Fibroblast of skin of right biceps (primary cell): ENCODE data around the gene POU2F1.

Experiments used
- DNase-seq: peaks from one replicate; pipeline ENCODE4 v3.0.0-alpha.2; 2013

The POU2F1 gene

DNA sequence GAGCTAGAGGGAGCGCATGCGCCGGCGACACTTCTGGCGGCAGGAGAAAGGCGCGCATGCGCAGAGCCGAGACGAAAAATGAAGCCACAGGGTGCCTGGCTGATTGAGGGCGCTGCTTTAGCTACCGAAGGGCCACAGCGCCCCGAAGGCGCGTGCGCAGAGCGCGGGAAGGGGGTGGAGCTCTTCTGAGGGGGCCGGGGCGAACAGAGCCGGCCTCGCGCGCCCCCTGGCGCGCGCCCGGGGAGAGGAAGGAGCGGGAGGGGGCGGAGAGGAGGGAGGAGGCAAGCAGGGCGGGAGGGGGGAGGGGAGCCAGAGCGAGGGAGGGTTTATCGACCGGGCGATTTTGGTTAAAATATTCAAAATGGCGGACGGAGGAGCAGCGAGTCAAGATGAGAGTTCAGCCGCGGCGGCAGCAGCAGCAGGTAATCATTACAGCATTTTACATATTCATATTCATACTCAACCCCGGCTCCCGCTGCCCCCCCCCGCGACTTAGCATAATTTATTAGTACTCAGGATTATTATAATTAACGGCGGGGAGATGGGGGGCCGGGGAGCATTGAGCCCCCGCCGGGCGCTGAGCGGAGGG is at the start of gene POU2F1:
Gene POU2F1, plus strand, starts transcription at position 350 of the 589 bp plus-strand sequence. Its CDS starts 12 bp downstream, at position 362.
- peak; percentile 97 for DNase-seq

DNA sequence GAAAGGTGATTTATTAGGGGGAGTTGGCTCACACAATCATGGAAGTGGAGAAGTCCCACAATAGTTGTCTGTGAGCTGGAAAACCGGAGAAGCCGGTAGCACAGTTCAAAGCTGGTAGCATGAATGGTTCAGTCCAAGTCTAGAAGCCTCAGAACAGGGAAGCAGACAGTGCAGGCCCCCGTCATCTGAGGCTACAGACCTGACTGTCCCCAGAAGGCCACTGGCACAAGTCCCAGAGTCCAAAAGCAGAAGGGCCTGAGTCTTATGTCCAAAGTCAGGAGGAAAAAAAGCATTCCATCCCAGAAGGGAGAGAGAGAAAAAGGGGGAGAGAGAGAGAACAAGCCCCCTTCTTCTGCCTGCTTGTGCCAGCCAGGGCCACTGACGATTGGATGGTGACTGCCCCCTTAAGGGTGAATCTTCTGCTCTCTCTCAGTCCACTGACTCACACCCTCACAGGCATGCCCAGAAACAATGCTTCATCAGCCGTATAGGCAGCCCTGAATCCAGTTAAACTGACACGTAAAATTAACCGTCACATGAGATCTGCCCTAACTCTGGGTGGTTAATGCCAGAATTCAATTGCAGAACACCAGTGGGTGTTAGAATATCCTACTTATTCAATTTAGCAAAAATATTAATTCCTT is 49.3 kb upstream of the POU2F1 start:
- DNase-seq = peak; percentile 35

DNA sequence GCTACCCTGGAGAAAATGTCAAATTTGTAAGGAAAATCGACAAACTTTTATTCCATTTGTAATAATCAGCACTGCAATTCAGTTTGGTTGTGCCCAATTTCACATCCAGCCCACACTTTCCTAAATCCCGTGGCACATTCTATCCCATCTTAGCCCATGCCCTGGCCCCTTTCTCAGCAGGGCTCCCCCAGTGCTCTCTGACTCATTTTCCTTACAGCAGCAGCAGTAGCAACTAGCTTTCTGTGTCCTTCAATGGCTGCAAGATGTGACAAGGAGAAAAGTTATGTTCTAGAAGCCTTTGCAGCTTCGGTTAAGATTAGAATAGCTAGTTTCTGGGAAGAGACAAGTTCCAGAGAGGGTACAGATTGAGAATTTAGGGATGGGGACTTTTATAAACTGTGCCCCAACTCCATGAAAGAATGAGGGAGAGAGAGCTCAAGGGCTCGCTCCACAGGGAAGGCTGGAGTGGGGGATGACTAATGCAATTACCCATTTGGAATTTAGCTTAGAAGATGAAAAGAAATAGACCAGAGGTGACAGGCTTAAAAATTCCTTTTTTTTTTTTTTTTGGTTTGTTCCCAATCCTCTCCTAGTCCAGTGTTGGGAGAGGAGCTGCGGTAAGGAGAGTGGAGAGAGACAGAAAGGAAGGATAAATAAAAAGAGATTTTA is 47.0 kb upstream of the POU2F1 start:
- DNase-seq = peak; percentile 57

DNA sequence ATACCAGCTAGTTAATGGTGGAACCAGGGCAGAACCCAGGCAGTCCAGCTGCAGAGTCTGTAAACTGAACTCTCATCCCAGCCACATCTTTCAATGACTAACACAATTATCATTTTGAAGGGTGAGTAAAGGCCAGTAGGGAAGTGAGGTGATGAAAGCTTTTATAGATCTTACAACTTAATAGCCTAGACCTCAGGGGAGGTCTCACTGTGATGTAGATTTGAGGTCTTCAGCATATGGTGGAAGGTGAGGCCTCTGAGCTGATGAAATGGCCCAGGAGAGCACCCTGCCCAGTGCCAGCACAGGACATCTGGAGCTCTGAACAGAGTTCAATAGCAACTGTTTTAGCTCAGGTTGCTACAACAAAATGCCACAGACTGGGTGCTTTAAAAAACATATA is 44.8 kb upstream of the POU2F1 start:
- DNase-seq = peak; percentile 40

DNA sequence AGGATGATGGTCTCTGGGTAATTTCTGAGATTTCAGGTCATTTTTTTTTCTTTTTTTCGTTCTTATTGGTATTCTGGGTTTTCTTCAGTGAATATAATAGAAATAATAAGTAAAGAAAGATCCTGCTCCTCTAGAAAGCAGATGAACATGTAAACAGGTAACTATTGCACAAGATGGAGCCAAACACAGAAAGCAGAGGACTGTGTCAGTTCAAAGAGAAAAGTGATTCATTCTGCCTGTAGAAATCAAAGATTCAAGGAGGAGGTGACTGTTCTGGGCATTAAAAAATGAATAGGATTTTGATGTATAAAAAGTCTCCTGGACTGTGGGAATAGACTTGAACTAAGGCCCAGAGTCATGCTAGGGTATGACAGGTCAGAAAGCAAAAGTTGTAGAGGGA is 41.9 kb upstream of the POU2F1 start:
- no peak for DNase-seq

DNA sequence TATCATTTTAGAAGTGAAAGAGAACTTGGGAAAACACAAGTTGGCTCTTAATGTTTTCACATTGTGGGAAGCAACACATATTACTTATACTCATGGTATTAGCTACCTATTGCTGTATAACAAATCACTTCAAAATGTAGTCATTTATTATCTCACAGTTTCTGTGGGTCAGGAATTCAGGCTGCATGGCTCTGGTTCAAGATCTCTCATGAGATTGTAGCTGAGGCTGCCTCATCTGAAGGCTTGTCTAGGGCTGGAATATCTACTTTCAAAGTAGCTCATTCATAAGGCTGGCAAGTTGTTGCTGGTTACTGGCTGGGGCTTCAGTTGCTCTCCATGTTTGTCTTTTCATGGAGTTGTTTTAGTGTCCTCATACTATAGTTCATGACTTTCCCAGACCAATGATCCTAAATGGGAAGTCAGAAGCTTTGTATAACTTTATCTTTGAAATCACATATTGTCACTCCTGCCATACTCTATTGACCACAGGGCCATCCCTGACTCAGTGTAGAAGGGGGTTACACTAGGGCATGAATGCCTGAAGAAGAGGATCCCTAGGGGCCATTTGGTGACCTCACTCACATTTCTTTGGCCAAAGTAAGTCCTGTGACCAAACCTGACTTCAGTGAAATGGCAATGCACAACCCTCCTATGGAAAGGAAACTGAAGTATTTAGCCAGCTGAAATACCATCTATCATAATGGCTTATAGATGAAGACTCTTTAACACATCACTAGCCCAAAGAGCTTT is 37.9 kb upstream of the POU2F1 start:
- no peak for DNase-seq

DNA sequence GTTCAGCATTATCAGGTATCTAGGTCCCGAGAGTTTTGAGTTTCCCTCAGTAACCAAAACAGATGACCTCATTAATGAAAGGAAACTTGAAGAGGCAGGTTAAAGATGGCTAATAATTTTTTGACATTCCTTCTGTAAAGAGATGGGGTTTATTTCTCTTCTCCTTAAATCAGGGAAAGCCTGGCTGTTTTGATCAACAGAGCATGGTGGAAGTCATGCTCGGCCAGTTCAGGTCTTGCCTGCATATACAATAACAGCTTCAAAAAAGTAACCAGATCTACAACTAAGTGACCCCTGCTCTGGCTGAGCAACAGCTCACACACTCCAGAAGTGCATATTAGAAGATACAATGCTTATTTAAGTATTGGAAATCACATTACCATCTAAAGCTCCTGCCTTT is 36.6 kb upstream of the POU2F1 start:
- DNase-seq = no peak

DNA sequence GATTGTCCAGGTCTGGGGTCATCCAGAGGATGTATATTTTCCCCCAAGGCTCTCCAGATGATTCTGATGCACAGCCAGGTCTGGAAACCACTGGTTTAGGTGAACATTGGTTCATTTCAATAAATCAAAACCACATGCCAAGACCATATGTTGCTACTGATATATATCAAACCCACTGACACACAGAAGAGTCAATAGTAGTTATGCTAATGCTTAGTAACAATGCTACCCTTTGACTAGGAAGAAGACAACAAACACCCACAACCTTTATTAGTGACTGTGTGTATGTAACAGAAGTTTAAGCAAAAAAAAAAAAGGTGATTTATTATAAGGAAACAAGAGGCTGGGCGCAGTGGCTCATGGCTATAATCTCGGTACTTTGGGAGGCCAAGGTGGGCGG is 35.6 kb upstream of the POU2F1 start:
- DNase-seq = no peak

DNA sequence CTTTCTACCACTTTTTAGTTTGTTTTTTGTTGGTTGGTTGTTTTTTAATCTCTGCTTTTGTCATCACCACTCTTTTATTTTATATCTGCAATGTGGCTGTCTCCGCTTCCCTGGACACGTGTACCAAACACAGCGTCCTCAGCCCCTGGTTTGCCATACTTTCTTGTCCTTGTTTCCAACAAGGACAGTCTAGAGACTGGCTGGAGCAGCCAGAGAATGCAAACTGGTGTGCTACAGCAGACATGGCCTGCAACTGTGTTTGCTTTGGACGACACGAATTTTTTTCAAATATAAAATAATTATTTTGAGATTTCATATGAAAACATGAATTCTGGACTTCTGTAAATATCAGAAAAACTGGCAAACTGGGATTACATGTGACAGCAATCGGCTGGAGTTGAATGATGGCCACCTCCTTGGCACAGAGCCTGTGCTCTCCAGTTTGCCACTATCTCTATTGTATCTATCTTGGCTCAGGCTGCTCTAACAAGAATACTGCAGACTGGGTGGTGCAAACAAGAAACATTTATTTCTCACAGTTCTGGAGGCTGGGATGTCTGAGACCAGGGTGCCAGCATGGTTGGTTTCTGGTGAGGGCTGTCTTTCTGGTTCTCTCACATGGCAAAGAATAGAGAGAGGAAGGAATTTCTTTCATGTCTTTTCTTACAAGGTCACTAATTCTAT is 34.6 kb upstream of the POU2F1 start:
- no peak for DNase-seq

DNA sequence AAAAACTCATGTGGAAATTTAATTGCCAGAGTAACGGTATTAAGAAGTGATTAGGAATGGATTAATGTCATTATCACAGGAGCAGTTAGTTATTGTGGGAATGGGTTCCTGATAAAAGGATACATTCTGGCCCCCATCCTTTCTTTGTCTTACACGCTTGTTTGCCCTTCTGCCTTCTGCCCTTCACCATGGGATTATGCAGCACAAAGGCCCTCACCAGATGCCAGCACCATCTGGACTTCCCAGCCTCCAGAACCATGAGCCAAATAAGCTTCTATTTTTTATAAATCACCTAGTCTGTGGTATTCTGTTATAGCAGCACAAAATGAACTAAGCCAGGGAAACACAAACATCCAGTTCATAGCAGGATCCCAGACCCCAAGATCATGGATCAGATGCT is 33.9 kb upstream of the POU2F1 start:
- no peak for DNase-seq

DNA sequence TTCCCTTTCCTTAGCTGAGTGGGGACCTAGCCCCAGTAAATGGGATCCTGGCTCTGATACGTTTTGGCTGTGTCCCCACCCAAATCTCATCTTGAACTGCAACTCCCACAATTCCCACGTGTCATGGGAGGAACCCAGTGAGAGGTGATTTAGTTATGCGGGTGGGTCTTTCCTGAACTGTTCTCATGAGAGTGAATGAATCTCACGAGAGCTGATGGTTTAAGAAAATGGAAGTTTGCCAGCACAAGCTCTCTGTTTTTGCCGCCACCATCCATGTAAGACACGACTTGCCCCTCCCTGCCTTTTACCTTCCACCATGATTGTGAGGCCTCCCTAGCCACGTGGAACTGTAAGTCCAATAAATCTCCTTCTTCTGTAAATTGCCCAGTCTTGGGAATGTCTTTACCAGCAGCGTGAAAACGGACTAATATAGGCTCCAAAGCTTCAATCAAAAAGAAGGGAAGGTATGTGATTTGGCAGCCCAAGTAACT is 29.9 kb upstream of the POU2F1 start:
- DNase-seq = no peak

DNA sequence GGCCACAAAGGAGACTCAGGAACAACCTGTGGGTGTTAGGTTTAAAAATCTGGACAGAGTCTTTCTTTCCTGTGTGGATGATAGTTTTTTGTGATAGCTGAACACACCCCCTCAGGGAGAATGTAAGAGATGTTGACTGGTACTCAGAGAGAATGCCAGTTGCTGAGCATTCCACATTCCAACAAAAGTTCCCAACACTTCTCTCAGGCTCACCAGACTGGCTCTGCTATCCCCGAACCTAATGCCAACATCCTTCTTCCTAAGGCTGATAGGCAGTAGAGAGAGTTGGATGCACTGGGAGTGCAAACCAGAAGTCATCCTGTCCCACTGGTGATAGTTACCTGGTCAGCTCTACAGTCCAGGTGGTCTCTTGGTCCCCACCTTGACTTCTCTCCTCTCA is 28.7 kb upstream of the POU2F1 start:
- DNase-seq = no peak

DNA sequence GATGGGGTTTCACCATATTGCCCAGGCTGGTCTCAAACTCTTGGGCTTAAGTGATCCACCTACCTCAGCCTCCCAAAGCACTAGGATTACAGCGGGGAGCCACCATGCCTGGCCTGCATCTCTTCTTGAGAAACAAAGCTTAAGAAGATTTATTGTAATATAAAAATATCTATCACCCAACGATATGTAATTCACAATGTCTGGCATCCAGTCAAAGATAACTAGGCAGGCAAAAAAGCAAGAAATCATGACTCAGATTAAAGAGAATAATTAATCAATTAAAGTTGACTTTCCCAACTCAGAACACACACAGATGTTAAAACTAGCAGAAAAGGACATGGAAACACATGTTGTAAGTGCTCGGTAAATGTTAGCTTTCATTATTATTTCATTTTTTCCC is 26.5 kb upstream of the POU2F1 start:
- no peak for DNase-seq

DNA sequence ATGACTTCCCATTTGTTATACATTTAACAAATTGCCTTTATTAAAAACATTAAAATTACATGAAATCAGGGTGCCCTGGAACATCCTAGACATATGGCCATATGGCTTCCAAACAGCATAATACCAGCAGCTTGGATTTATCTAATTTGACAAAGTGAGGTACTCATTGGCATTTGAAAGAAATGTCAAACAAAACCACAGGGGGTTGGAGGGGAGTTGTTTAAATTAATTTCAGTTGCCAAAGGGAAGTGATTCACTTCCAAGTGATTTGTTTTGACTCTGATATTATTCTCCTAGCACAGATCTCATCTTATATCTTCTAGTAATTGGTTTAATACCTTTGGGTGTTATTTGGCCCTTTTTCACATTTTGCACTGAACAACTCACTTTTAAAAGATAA is 24.5 kb upstream of the POU2F1 start:
- DNase-seq = peak; percentile 50

DNA sequence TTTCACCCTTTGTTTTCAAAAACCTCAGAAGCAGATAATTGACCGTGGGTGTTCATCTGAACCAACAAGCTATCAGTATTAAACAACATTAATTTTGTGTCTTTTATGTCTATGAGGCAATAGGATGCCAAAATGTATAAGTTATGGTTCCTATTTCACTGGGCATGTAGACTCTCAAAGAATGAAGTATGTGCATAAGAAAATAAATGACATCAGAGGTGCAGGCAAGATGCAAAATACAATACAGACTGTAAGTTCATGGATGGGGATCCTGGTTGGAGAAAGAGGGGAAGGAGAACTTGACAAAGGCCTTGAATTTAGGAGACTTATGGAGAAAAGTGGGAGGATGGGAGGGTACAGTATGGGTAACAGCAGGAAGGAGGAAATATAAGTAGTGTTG is 23.4 kb upstream of the POU2F1 start:
- DNase-seq = no peak

DNA sequence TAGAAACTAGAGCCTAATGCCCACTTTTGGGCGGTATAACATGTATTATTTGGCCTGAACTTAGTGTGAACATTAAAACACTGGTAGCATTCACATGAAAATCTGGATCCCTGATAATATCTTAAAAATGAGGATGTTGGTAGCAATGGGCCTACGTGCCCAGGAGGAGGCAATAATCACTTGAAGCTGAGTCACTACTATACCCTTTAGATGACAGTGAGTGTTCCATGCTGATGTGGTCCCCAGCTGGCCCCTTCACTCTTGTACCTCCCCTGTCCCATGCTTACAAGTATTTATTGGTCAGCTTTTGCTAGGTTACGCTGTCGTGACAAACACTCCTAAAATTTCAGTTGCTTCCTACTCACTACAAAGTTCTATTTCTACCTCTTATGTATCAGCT is 23.0 kb upstream of the POU2F1 start:
- DNase-seq = no peak

DNA sequence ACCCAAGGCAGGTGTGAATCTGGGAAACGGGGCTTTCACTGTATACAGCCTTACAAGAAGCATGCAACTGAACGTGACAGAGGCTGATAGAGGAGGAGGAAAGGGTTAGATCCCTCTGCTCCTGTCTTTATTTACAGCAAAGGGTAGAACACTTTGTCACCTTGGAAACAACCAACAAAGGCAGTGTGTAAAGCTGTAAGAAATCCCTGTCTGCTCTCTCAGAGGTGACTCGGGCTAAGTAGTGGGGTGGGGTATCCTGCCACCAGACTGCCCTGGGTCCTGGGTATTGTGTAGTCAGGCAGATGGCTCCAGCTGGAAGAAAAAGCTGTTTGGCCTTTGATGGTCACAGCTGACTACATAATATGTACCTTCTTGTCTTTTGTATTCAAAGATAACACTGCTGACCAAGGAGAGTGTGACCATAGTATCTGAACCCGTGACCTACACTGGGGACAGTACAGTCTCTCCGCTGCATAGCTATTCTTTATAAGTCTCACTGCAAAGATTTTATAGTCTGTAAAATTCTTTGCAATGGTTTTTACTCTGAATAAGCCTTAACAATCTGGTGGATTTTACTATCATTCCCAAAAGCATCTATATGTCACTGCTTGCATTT is 22.1 kb upstream of the POU2F1 start:
- DNase-seq = no peak

DNA sequence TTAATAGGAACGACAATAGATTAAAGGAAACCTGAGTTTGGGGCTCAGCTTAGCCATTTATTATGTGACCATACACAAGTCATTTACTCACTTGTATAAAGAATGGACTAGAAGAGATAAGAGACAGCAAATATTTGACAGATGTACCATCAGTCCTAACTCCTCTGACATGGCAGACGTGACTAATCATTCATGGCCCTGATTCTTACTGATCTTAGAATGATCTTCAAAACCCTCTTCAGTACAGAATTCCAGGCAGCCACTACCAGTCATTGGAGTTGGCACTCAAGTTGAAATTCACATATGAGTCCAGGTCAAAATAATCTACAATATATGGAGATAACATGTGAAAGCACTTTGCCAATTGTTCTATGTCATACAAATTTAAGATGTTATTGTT is 21.0 kb upstream of the POU2F1 start:
- DNase-seq = no peak

DNA sequence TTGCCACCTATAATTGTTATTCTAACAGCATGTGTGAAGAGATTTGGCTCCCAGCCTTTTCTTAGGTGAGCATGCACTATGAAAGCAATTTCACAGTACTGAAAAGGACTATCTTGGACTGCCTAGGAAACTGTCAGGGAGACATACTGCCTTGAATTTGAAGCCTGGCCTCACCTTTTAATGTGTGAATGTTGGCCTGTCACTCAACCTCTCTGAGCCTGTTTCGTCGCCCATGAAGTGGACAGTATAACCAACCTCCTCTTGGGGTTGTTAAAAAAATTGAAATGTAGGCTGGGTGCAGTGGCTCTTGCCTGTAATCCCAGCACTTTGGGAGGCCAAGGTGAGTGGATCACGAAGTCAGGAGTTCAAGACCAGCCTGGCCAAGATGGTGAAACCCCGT is 20.4 kb upstream of the POU2F1 start:
- no peak for DNase-seq

DNA sequence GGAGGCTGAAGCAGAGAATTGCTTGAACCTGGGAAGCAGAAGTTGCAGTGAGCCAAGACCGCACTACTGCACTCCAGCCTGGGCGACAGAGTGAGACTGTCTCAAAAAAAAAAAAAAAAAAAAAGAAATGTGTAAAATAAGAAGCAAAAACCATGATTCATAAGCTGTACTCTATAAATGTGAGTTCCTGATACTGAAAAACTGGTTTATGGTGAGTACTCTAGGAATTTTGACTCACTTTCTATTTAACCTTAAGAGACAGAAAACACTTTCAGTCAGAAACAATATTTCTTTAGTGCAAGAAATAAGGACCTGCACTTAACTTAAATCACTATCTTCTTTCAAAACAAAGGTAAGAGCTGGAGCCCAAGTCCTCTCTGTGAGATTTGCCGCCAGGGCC is 19.9 kb upstream of the POU2F1 start:
- DNase-seq = no peak

DNA sequence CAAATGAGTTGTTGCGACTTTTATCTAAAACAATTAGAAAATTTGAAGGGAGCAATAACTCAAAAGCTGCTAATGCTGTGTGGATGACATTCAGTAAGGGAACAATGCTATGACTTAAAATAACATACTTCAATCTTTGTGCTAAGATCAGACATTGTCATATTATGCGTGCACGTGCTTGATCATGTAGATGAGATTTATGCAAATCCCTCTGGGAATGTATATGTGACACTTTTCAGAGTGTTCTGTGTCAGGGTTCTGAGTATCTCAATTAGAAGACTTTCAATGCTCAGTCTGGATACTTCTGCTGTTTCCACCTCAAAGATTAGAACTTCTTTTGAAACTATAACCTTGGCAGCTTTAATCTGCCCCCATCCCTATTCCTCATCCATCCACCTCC is 18.6 kb upstream of the POU2F1 start:
- no peak for DNase-seq

DNA sequence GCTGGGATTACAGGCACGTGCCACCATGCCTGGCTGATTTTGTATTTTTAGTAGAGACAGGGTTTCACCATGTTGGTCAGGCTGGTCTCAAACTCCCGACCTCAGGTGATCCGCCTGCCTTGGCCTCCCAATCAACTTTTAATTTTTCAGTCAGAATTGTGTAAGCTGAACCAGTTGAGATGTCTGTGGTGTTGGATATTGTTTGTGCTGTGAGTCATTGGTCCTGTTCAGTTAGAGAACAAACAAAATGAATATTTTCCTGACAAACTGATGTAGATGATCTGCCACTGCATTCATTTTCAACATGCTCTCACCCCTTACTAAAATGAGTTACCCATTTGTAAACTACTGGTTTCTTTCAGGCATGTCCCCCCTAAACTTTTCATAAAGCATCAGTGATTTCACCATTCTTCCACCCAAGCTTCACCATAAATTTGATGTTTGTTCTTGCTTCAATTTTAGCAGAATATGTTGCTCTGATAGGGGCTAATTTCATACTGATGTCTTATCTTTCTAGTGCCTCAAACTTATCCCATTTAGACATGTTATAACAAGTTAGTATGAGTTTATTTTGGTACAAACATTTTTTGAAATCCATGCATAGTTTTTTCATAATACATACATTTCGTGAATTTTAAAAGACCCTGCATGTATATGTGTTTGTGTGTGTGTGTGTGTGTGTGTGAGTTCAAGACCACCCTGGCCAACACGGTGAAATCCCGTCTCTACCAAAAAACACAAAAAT is 15.2 kb upstream of the POU2F1 start:
- DNase-seq = peak; percentile 16
